SK-N-SH treated with all-trans-retinoic acid at 6 μM for 48 hours (cell line): ENCODE results near the gene HIF1AN.

Experiments
- ATAC-seq: fragments of 200-7000 bp; cut with Tn5 transposase; 3 replicates; pipeline ENCODE4 v1.9.1; 2020; ENCODE audit warnings: mild to moderate bottlenecking, moderate library complexity
- ARNTL ChIP-seq: fragments of 450-650 bp; formaldehyde crosslinking; IDR thresholded peaks from 2 replicates; pipeline ENCODE4 v1.5.0; 2020; ENCODE audit warnings: low read depth, mild to moderate bottlenecking, moderate library complexity, borderline replicate concordance
- CSDC2 ChIP-seq: fragments of 250-450 bp; sonication (Bioruptor Pico); IDR thresholded peaks from 2 replicates; pipeline ENCODE4 v1.5.0; 2020; ENCODE audit warnings: mild to moderate bottlenecking, moderate library complexity
- CSRNP3 ChIP-seq: fragments of 250-450 bp; sonication (Bioruptor Pico); IDR thresholded peaks from 2 replicates; pipeline ENCODE4 v1.5.1; 2021; ENCODE audit warnings: mild to moderate bottlenecking, moderate library complexity
- GLIS3 ChIP-seq: fragments of 250-450 bp; sonication (Bioruptor Pico); IDR thresholded peaks from 2 replicates; pipeline ENCODE4 v1.5.0; 2020; ENCODE audit warnings: mild to moderate bottlenecking, moderate library complexity
- ISL1 ChIP-seq: fragments of 250-450 bp; sonication (Bioruptor Pico); IDR thresholded peaks from 2 replicates; pipeline ENCODE4 v2.1.2; 2022; ENCODE audit warnings: mild to moderate bottlenecking, moderate library complexity
- OSR1 ChIP-seq: fragments of 250-450 bp; sonication (Bioruptor Pico); IDR thresholded peaks from 2 replicates; pipeline ENCODE4 v1.8.0; 2022; ENCODE audit warnings: moderate library complexity, mild to moderate bottlenecking, inconsistent platforms
- PATZ1 ChIP-seq: fragments of 250-450 bp; sonication (Bioruptor Pico); IDR thresholded peaks from 2 replicates; pipeline ENCODE4 v1.8.0; 2020; ENCODE audit warnings: mild to moderate bottlenecking, moderate library complexity, borderline replicate concordance
- POU6F1 ChIP-seq: fragments of 250-450 bp; sonication (Bioruptor Pico); IDR thresholded peaks from 2 replicates; pipeline ENCODE4 v1.8.0; 2021; ENCODE audit warnings: low read depth, mild to moderate bottlenecking, moderate library complexity, borderline replicate concordance
- PPARA ChIP-seq: fragments of 250-450 bp; sonication (Bioruptor Pico); IDR thresholded peaks from 2 replicates; pipeline ENCODE4 v1.5.0; 2020; ENCODE audit warnings: mild to moderate bottlenecking, borderline replicate concordance
- RARB ChIP-seq: fragments of 250-450 bp; sonication (Bioruptor Pico); IDR thresholded peaks from 2 replicates; pipeline ENCODE4 v1.8.0; 2021; ENCODE audit warnings: mild to moderate bottlenecking, moderate library complexity
- TCF4 ChIP-seq: fragments of 250-450 bp; sonication (Bioruptor Pico); IDR thresholded peaks from 2 replicates; pipeline ENCODE4 v1.8.0; 2021; ENCODE audit warnings: mild to moderate bottlenecking, moderate library complexity, borderline replicate concordance
- TOX ChIP-seq: fragments of 250-450 bp; sonication (Bioruptor Pico); IDR thresholded peaks from 2 replicates; pipeline ENCODE4 v1.8.0; 2021; ENCODE audit warnings: mild to moderate bottlenecking, moderate library complexity, borderline replicate concordance
- TSHZ2 ChIP-seq: fragments of 250-450 bp; sonication (Bioruptor Pico); IDR thresholded peaks from 2 replicates; pipeline ENCODE4 v1.5.0; 2020; ENCODE audit warnings: mild to moderate bottlenecking, moderate library complexity
- ZFP3 ChIP-seq: fragments of 250-450 bp; sonication (Bioruptor Pico); IDR thresholded peaks from 2 replicates; pipeline ENCODE4 v1.5.0; 2020; ENCODE audit warnings: mild to moderate bottlenecking, moderate library complexity
- ZFP30 ChIP-seq: fragments of 450-650 bp; formaldehyde crosslinking; IDR thresholded peaks from 2 replicates; pipeline ENCODE4 v1.5.0; 2022; ENCODE audit warnings: mild to moderate bottlenecking, moderate library complexity
- ZNF565 ChIP-seq: fragments of 450-650 bp; formaldehyde crosslinking; conservative IDR thresholded peaks from 2 replicates; pipeline ENCODE4 v1.5.0; 2020; ENCODE audit warnings: low read depth, mild to moderate bottlenecking, moderate library complexity
- ZNF70 ChIP-seq: fragments of 450-650 bp; formaldehyde crosslinking; IDR thresholded peaks from 2 replicates; pipeline ENCODE4 v1.5.0; 2020; ENCODE audit warnings: mild to moderate bottlenecking, moderate library complexity

The HIF1AN gene

GRCh38 chr10:100506596-100507356 is 29.0 kb upstream of the HIF1AN start:
- TF ChIP-seq ZNF70 (CRISPR knock-in tag) (no peak), ISL1 (peak; percentile 45), CSRNP3 (CRISPR knock-in tag) (no peak)
- TF ChIP-seq, all 23 proteins: peak for 1

GRCh38 chr10:100507357-100507732 is 28.4 kb upstream of the HIF1AN start:
- TF ChIP-seq ZFP3 (CRISPR knock-in tag) (no peak), ZNF565 (CRISPR knock-in tag) (no peak), ZNF70 (CRISPR knock-in tag) (no peak), ARNTL (CRISPR knock-in tag) (no peak), TOX (CRISPR knock-in tag) (no peak), CSRNP3 (CRISPR knock-in tag) (no peak), ISL1 (no peak), GLIS3 (CRISPR knock-in tag) (no peak)
- ATAC-seq = no peak

More at GRCh38 chr10:100506596-100507356, 29.0 kb upstream of the HIF1AN start:
- peak; percentile 77 for ATAC-seq

- ATAC-seq = no peak
- no peak for TF ChIP-seq PATZ1 (CRISPR knock-in tag)
- no peak for TF ChIP-seq CSRNP3 (CRISPR knock-in tag)
- TF ChIP-seq PPARA = no peak
- no peak for TF ChIP-seq ZFP30
- no peak for TF ChIP-seq ZFP3 (CRISPR knock-in tag)
- no peak for TF ChIP-seq TOX (CRISPR knock-in tag)
- TF ChIP-seq TCF4 (CRISPR knock-in tag) = no peak
- no peak for TF ChIP-seq OSR1 (CRISPR knock-in tag)
- no peak for TF ChIP-seq ARNTL (CRISPR knock-in tag)
- TF ChIP-seq TSHZ2 (CRISPR knock-in tag) = no peak
- TF ChIP-seq ISL1 = no peak
- TF ChIP-seq RARB (CRISPR knock-in tag) = no peak
- TF ChIP-seq CSDC2 (CRISPR knock-in tag) = no peak
- TF ChIP-seq GLIS3 (CRISPR knock-in tag) = no peak
- TF ChIP-seq POU6F1 (CRISPR knock-in tag) = no peak
These were observed 27.5 kb upstream of the HIF1AN start for GRCh38 chr10:100508266-100508665.
